GM21360 (cell line): ENCODE measurements around the gene CPM.

Experiments
- ATAC-seq: cut with Tn5 transposase; IDR thresholded peaks from one replicate; pipeline ENCODE4 v1.9.1; 2021; ENCODE audit warnings: mild to moderate bottlenecking, moderate library complexity; ENCODE audit not compliant: unreplicated experiment

The CPM gene

GRCh38 chr12:68908076-68908475, 24.9 kb downstream of the CPM start:
- ATAC-seq = no peak

- ATAC-seq = no peak
These were observed 27.2 kb downstream of the CPM start for GRCh38 chr12:68905733-68906132.

GRCh38 chr12:68904351-68904962, 28.5 kb downstream of the CPM start:
- peak; percentile 67 for ATAC-seq

GRCh38 chr12:68903511-68903910, 29.5 kb downstream of the CPM start:
- ATAC-seq = no peak

- ATAC-seq = no peak
These were observed 31.4 kb downstream of the CPM start for GRCh38 chr12:68901551-68901950.

- ATAC-seq = no peak
These were observed 31.8 kb downstream of the CPM start for GRCh38 chr12:68901145-68901544.

- no peak for ATAC-seq
These were observed 32.7 kb downstream of the CPM start for GRCh38 chr12:68900241-68900640.

GRCh38 chr12:68899251-68899771, 33.7 kb downstream of the CPM start:
- no peak for ATAC-seq

- no peak for ATAC-seq
These were observed 36.0 kb downstream of the CPM start for GRCh38 chr12:68896881-68897540.

GRCh38 chr12:68894276-68894855, 38.6 kb downstream of the CPM start:
- no peak for ATAC-seq

GRCh38 chr12:68893741-68894140, 39.2 kb downstream of the CPM start:
- ATAC-seq = no peak

GRCh38 chr12:68893201-68893600, 39.8 kb downstream of the CPM start:
- no peak for ATAC-seq

GRCh38 chr12:68891141-68891540, 41.8 kb downstream of the CPM start:
- no peak for ATAC-seq

GRCh38 chr12:68890701-68891113, 42.3 kb downstream of the CPM start:
- ATAC-seq = no peak

GRCh38 chr12:68888243-68888642, 44.7 kb downstream of the CPM start:
- ATAC-seq = no peak

- ATAC-seq = no peak
These were observed 45.3 kb downstream of the CPM start for GRCh38 chr12:68887641-68888040.

- no peak for ATAC-seq
These were observed 46.1 kb downstream of the CPM start for GRCh38 chr12:68886636-68887572.

GRCh38 chr12:68885381-68885780, 47.6 kb downstream of the CPM start:
- ATAC-seq = no peak

GRCh38 chr12:68884251-68884650, 48.7 kb downstream of the CPM start:
- ATAC-seq = no peak

GRCh38 chr12:68883151-68883550, 49.8 kb downstream of the CPM start:
- ATAC-seq = no peak
